ENCODE measurements around the gene DSN1. TPM values are rescaled to one million over a fixed set of nuclear protein-coding genes. Genes with fewer than 3 reads are reported as not detected.

Gene DSN1
- total and polyA plus RNA-seq, 10 of the 15 experiments (the other 5 are each of a cell fraction or from before 2014, with no cell fraction given) = 15.3 to 33.1 (median 21.7) TPM

GRCh38 chr20:36785308-36785707, 11.7 kb upstream of the DSN1 start:
- ChIA-PET SMC1A (ENCODE audit: uncharacterized antibody, unreplicated experiment) (interaction anchor here (1.3 kb wide), 1 partner anchor 171 kb away, joined by 3 read pairs; no protein-coding TSS in a partner anchor), CTCF (interaction anchor here (1.2 kb wide), 1 partner anchor 11 kb away, joined by 5 read pairs; the partner anchor contains the start of gene DSN1), POLR2A (no interaction called here), RAD21 (ENCODE audit: unreplicated experiment) (no interaction called here)
- intact Hi-C loops (cut with micrococcal nuclease; ENCODE audit: unreplicated experiment) = no loop called here
- no peak overlapping the region for H3K9ac ChIP-seq (ENCODE audit: control insufficient read depth, insufficient read depth, low read length)
- no peaks in the 10 kb centered on the region for H4K20me1 ChIP-seq (ENCODE audit: control insufficient read depth, insufficient read depth)
- no peaks in the 10 kb centered on the region for H3K9me3 ChIP-seq (replicated peaks; ENCODE audit: control insufficient read depth, insufficient read depth, low read length)
- H3K36me3 ChIP-seq (ENCODE audit: control insufficient read depth in 2 of 2, insufficient read depth in 2 of 2, low read length in 1 of 2) = peaks cover 0 to 8% of the 10 kb centered on the region in 2 experiments; a peak in 2 of 4 replicates
- in situ Hi-C loops (cut with MboI) = no loop called here
- H3K4me2 ChIP-seq (ENCODE audit: control insufficient read depth, insufficient read depth) = no peak overlapping the region
- ATAC-seq = no peak
- no peaks in the 10 kb centered on the region for H3K79me2 ChIP-seq (ENCODE audit: control insufficient read depth, insufficient read depth, low read length)
- no peak for FAIRE-seq
- no peaks in the 10 kb centered on the region for H3K4me1 ChIP-seq (ENCODE audit: control insufficient read depth, insufficient read depth, low read length)
- no peak overlapping the region for H3K27ac ChIP-seq (ENCODE audit: control insufficient read depth, insufficient read depth)
- no TSS peak for BruUV-seq (replicated peaks)
- TF ChIP-seq BHLHE40 (IDR thresholded peaks at IDR 0.05; ENCODE audit: borderline replicate concordance in 1 of 2, low read depth in 2 of 2, low read length in 1 of 2) (no peak), IKZF1 (conservative IDR thresholded peaks at IDR 0.05) (no peak), SP1 (IDR thresholded peaks at IDR 0.05; ENCODE audit: low read depth, low read length) (no peak), NRF1 (conservative IDR thresholded peaks at IDR 0.05; ENCODE audit: low read depth, low read length) (no peak), CEBPB (IDR thresholded peaks at IDR 0.05; ENCODE audit: borderline replicate concordance in 1 of 2, low read depth in 2 of 2, low read length in 2 of 2) (no peak), SREBF1 (IDR thresholded peaks at IDR 0.05; ENCODE audit: low read length) (no peak)
- H3K27me3 ChIP-seq (replicated peaks in 1 of 2; ENCODE audit: control insufficient read depth in 2 of 2, insufficient read depth in 2 of 2, low read length in 1 of 2) = no peaks in the 10 kb centered on the region
- H2AFZ ChIP-seq (ENCODE audit: control insufficient read depth, low read depth, low read length) = no peak overlapping the region
- whole genome bisulfite sequencing (ENCODE audit: insufficient coverage, insufficient replicate concordance, low lambda C conversion rate, missing lambda C conversion rate) = 78% methylated on average over 2 of the region's 2 CpGs
- no peak for DNase-seq (ENCODE audit: low read depth, low spot score)
- no peak overlapping the region for H3K4me3 ChIP-seq

GRCh38 chr20:36784900-36785299, 11.3 kb upstream of the DSN1 start:
- POLR2A ChIA-PET = no interaction called here
- RAD21 ChIA-PET (ENCODE audit: unreplicated experiment) = no interaction called here
- WGBS (ENCODE audit: insufficient coverage, insufficient replicate concordance, low lambda C conversion rate, missing lambda C conversion rate) = 81% methylated on average over 9 of the region's 9 CpGs
- FAIRE-seq (no peak), DNase-seq (ENCODE audit: low read depth, low spot score) (no peak), ATAC-seq (no peak)
- no peaks in the 10 kb centered on the region for H3K27me3 ChIP-seq (replicated peaks in 1 of 2; ENCODE audit: control insufficient read depth in 2 of 2, insufficient read depth in 2 of 2, low read length in 1 of 2)
- no peak overlapping the region for H3K4me2 ChIP-seq (ENCODE audit: control insufficient read depth, insufficient read depth)
- no peak overlapping the region for H3K27ac ChIP-seq (ENCODE audit: control insufficient read depth, insufficient read depth)
- in situ Hi-C loops (cut with MboI) (no loop called here), intact Hi-C loops (cut with micrococcal nuclease; ENCODE audit: unreplicated experiment) (no loop called here)
- SMC1A ChIA-PET (ENCODE audit: uncharacterized antibody, unreplicated experiment) = no interaction called here
- CTCF ChIA-PET = interaction anchor here (1.1 kb wide), 1 partner anchor 11 kb away, joined by 3 read pairs; the partner anchor contains the start of gene DSN1
- BruUV-seq (replicated peaks) = no TSS peak
- no peaks in the 10 kb centered on the region for H3K9me3 ChIP-seq (replicated peaks; ENCODE audit: control insufficient read depth, insufficient read depth, low read length)
- no peaks in the 10 kb centered on the region for H3K79me2 ChIP-seq (ENCODE audit: control insufficient read depth, insufficient read depth, low read length)
- peaks cover 0 to 8% of the 10 kb centered on the region in 2 experiments; a peak in 2 of 4 replicates for H3K36me3 ChIP-seq (ENCODE audit: control insufficient read depth in 2 of 2, insufficient read depth in 2 of 2, low read length in 1 of 2)
- no peak overlapping the region for H2AFZ ChIP-seq (ENCODE audit: control insufficient read depth, low read depth, low read length)
- H3K4me3 ChIP-seq = no peak overlapping the region
- no peaks in the 10 kb centered on the region for H3K4me1 ChIP-seq (ENCODE audit: control insufficient read depth, insufficient read depth, low read length)
- H4K20me1 ChIP-seq (ENCODE audit: control insufficient read depth, insufficient read depth) = no peaks in the 10 kb centered on the region
- no peak overlapping the region for H3K9ac ChIP-seq (ENCODE audit: control insufficient read depth, insufficient read depth, low read length)
- TF ChIP-seq NFYB (IDR thresholded peaks at IDR 0.05; ENCODE audit: insufficient read depth, low read depth, low read length) = no peak
- no peak for TF ChIP-seq POLR2AphosphoS2 (IDR thresholded peaks at IDR 0.05; ENCODE audit: low read depth, low read length)
- no peak for TF ChIP-seq KLF5 (IDR thresholded peaks at IDR 0.05; ENCODE audit: partially characterized antibody)
- TF ChIP-seq CREM (IDR thresholded peaks at IDR 0.05; ENCODE audit: low read depth) = no peak
- no peak for TF ChIP-seq HDAC2 (IDR thresholded peaks at IDR 0.05)
- TF ChIP-seq SUPT20H (IDR thresholded peaks at IDR 0.05; ENCODE audit: borderline replicate concordance, control insufficient read depth, low read depth, low read length) = no peak
- TF ChIP-seq TCF7 (IDR thresholded peaks at IDR 0.05; ENCODE audit: borderline replicate concordance) = no peak
- no peak for TF ChIP-seq RUNX3 (IDR thresholded peaks at IDR 0.05; ENCODE audit: low read length)
- TF ChIP-seq RELB (IDR thresholded peaks at IDR 0.05; ENCODE audit: low read depth) = no peak
- no peak for TF ChIP-seq ESRRA (IDR thresholded peaks at IDR 0.05; ENCODE audit: low read length)
- TF ChIP-seq EZH2 (IDR thresholded peaks at IDR 0.05; ENCODE audit: borderline replicate concordance, control insufficient read depth, low read depth, low read length) = no peak
